HG03457 (cell line): ENCODE data around the gene PAOX.

ENCODE experiments used
- ATAC-seq: cut with Tn5 transposase; IDR thresholded peaks from one replicate; pipeline ENCODE4 v1.9.1; 2021; ENCODE audit warnings: moderate number of reproducible peaks; ENCODE audit not compliant: unreplicated experiment

PAOX gene

DNA sequence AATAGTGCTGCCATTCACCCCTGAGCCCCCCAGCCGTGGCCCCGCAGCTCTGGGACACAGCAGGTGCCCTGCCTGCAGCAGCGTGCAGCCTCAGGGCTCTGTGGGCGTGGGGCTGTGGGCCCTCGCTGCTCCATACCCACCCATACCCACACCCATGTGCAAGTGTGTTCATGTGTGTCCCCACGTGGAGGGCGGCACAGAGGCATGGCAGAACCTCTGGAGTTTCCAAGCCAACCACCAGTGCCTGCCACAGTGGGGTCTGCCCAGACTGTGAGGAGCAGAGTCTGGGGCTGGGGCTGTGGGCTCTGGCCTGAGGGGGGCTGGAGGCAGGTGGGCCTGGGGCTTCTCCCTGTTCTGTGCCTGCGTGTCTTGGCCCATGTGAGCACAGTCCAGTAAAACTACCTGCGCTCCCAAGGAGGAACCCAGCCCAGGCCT is 29.5 kb upstream of the PAOX start:
- no peak for ATAC-seq

DNA sequence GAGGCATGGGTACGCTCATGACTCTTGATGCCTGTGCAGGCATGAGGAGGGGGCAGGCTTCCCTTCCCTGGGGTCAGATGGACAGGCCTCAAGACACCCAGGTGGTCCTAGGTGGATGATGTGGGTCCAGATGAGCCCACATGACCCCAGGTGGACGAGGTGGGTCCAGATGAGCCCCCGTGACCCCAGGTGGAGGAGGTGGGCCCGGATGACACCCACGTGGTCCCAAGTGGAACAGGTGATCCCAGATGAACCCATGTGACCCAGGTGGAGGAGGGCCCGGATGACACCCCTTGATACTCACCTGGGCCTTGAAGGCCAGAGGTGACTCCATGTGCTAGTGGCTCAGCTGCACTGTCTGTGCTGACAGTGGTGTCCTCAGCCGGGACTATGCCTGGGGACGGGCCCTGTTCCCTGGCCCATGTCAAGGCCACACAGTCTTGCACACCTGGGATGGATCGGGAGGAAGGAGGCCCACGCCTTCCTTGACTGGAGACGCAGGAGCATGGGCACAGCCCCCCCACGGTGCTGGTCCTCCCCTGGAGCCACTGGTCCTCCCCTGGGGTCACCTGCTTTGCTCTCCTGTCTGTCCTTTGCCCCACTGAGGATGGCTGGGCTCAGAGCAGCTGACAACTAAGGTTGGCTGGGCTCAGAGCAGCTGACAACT is 28.6 kb upstream of the PAOX start:
- no peak for ATAC-seq

DNA sequence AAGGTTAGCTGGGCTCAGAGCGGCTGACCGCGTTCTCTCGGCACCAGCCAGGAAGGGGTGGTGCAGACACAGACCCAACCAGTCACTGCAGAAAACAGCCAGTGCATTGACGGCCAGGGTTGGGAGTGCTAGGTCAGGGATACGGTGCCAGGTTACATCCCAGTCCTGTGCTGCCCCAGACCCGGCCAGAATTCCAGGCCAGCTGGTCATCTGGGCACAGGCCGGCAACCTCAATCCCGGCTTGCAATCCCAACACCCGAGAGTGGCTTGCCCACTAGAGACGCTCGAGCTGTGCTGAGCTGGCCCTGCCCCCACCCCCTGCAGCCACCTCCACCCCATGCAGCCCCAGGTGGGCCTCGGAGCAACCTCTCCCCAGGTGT is 28.1 kb upstream of the PAOX start:
- no peak for ATAC-seq

DNA sequence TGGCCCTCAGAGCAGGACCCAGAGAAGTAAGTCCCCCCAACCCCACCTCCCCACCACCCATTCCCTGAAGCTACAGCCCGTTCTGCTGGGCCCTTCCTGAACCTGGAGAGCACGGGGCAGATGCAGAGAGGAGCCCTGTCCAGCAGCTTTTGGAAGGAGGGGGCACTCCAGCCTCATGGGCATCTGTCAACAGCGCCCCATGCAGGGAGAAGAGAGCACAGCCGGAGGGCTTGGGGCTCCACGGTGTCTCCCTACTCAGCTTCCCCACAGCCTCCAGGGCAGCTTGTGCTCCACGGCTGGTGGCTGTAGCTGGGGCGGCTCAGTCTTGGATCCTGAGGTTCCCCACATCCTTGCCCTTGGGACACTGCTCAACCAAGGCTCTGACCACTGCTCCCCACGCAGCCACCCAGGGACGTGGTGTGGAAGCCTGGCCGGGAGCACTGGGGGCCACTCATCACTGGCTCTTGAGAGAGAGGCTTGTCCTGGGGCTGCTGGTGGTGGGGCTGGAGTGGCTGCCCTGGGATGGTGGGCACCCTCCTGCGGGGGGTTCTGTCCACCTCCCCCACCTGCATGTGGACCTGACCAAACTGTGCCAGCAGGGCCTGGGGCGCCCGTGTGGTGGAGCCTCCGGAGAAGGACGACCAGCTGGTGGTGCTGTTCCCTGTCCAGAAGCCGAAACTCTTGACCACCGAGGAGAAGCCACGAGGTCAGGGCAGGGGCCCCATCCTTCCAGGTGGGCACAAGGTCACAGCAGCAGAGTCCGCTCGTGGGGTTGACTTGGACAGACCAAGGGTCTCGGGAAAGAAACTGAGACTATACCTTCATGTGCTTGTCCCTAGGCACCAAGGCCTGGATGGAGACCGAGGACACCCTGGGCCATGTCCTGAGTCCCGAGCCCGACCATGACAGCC is 27.4 kb upstream of the PAOX start:
- no peak for ATAC-seq

DNA sequence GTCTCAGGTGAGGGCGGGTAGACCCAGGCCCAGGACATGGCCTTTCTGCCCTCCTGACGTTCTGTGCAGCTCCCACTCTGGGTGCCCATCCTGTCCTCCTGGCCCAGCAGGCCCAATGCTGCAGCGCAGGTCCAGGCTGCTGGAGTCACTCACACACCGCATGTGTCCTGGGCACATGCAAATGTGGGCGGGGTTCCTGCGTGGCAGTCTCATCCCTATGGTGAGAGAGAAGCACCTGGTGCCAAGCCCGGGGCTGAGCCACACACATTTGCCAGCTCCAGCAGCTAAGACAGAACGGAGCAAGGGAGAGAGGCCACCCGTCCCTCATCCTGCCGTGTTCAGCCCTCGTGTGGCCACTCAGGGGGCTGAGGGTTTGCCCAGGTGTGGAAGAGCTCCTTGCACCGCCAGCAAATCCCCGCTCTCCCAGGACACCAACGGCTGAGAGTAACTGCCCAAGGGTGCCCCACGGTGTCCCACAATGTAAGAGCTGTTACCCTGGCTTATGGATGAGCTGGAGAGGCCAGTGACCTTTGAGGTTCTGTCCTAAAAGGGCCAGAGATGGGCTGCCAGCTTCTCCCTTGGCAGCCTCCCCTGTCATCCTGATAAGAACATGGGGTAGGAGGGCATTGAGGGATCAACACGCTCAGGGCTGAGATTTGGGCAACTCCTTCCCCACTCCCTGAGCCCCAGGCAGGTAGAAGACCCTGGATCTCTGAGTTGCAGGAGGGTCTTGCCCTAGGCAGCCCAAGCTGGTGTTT is 25.7 kb upstream of the PAOX start:
- no peak for ATAC-seq

DNA sequence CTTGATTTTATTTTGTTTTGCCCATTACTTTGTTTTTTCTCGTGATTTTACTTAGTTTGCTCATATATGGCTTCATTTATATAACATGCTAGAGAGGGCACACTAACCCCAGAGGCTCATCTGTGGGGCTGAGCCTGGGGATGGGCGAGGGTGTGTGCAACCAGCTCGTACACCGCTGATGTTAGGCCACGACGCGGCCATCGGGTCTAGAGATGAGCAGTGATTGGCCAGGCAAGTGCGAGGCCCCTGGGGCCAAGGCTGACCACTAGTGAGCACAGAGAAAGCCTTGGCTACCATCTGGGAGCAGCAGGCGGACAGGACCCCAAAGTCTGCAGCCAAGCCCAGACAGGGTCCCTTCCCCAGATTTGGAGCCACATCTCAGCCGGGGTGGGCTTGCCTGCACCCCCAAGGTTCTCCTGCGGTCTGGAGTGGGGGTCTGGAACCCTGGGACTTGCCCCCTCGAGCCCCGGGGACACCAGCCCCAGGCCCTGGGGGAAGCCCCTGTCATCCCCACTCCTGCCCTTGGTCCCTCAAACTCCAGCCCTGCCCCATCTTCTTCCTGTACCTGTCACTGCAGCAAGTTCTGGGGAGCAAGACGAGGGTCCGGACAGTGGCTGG is 25.0 kb upstream of the PAOX start:
- ATAC-seq: no peak

DNA sequence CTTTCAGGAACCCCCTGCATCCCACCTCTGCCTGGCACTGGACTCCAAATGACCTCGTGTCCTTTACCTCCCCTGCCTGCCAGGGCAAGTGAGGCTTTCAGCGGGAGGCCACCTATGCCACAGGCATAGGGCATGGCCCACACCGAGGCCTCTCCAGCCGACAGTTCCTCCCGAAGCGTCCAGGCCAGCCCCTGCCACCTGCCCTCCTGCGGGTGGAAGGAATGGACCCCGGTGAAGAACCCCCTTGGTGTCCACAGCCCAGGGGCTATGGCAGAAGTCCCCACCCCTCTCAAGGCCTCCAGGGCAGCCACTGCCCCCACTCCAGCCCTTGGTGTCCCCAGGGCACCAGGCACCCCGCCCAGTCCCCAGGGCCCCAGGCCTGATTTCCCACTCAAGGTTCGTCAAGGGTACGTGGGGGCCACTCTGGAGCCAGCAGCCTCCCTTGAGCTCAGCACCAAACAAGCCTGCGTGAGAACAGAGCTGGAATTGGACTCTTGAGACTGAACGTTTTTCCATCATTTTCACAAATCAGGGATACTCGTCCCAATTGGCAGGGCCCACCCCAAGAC is 24.3 kb upstream of the PAOX start:
- ATAC-seq: no peak

DNA sequence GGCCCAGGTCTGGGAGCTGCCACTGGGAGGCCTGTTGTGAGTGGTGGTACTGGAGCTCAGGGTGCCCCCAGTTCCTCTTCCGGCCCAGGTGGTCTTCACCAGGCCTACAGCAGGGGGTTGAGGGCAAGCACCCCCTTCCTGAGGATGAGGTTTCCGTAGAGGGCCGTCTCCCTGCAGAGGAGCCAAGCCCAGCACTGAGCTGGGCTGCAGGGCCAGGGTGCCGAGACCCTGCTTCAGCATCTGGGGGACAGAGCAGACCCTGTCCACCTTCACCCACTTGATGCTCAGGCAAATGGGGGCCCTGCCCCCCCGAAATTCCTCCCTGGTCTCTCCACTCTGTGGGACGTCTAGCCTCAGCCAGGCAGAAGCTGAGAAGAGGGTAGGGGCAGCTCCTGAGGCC is 23.8 kb upstream of the PAOX start:
- no peak for ATAC-seq

DNA sequence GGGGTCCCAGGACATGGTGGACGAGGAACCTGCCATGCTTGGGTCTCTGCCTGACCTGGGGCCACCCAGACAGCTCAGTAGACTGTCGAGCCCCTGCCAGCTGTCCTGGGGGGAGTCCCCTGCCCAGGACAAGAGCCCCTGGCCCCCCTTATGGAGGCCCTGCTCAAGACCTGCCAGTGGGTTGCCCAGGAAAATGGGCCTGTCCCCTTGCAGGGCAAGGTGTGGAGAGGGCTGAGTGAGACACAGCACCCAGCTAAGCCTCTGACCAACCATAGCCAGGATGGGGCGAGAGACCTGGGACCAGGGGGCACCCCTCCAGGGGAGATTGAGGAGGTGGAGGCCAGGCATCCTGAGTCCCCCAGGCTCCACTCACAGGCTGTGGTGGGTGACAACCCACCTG is 23.1 kb upstream of the PAOX start:
- ATAC-seq: no peak

DNA sequence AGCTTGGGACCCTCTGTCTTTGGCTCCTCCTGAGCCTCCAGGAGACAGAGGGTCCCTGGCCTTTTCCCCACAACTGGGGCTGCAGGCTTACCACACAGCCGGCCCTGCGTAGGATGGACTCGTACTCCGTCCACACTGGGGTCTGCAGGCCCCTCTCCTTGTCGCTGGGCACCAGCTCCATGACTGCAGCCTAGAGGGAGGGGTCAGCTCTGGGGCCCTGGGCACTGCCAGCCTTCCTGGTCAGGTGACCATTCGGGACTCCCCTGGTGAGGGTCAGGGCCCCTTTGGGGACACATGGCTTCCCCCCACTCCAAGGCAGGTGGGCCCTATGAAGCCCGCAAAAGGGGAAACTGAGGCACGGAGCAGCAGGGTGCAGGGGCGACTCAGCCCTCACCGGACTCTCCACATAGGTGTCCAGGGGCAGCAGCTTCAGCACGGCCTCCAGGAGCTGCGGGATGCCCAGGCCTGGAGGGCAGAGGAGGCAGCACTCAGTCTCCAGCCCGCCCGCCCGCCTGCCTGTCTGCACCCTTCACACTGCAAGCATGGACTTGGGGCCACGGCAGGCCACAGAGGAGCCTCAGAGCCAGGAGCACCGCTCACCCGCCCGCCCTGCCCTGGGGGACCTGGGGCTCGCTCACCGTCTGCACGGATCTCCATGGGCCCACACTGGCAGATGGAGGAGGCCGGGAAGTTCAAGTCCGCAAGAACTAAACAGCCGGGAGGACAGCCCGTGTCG is 22.3 kb upstream of the PAOX start:
- no peak for ATAC-seq

DNA sequence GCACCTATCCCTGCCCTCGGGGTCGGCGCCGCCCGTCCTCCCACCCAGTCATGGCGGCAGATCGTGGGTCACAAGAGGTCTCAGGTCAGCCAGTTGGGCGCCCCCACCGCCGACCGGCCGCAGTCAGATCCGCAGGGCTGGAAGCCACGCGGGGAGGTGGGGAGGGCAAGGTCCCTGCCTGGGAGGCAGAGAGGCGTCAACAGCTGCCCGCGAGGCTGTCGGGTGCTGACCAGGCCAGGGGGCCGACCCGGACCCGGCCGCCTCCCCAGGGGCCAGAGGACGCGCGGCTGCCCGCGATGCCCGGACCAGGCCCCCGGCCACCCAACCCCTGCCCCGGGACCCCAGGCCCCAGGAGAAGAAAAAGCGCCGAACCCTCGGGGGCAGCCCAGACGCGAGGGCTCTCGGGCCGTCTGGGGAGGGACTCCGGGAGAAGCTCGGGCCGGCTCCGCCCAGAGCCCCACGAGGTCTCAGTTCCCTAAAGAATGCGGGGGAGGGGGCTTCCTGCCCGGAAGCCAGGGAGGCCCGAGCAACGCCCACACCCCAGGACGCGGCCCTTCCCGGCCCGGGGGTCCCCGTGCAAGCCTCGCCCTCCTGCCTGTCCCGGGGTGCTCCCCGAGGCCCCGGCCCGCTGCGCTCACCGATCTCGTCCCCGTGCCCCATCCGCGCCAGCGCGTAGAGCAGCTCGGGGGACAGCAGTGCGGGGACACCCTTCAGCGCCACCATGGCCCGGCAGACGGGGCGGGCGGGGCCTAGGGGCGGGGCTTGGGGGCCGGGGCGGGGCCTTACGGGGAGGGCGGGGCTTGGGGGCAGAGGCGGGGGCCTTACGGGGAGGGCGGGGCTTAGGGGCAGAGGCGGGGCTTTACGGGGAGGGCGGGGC is 21.5 kb upstream of the PAOX start, which contains the start of gene FUOM:
Gene FUOM (minus strand): TSS at position 735 of the 877 bp plus-strand sequence. CDS start 12 bp downstream, at position 723.
- peak; percentile 54 for ATAC-seq

DNA sequence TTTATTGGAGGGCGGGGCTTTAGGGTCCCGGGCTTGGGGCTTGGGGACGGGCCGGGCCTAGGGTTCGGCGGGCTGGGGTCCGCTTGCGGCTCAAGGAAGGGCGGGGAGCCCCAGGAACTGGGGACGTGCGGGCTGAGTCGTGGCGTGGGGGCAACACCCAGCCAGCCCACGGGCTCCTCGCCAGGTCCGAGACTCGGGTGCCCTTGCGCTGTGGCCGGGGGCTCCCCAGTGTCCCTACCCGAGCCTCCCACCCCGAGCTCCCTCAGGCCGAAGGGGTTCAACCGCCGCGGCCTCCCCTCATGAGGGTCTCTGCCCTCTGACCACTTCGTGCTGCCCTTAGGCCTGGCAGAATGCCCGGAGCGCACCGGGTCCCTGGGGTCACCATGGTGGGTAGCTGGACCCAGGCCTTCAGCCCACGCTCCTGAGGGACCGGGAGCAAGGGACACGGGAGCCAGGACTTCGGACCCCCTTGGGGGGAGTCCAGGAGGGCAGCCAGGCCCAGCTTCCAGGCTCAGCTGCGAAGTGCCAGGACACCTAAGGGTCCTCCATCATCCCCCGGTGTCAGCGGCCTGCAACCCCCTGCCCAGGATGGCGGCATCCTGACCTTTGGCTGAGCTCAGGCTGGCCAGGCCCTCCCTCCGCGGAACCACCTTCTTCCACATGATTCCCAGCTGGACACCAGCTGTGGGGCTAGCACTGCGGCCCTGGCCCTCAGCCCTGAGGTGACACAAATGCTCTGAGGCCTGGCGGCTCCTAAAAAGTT is 20.7 kb upstream of the PAOX start:
- ATAC-seq: no peak

DNA sequence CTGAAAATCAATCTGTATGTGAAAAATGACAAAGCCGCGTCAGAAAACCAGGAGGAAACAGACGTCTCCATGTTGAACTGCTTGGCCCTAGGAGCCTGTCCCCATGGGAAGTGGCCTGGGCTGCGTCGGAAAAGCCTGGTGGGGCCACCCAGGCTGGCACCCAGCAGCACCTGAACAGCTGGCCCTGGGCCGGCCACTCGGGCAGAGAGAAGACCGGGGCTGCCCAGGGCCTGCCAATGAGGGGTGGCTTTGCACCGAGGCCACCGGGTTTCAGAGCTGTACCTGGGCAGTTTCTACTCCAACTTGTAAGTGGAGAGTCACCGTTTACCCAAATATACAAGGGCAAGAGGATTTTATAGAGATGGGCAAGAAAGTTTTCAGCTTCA is 20.1 kb upstream of the PAOX start:
- ATAC-seq: no peak

DNA sequence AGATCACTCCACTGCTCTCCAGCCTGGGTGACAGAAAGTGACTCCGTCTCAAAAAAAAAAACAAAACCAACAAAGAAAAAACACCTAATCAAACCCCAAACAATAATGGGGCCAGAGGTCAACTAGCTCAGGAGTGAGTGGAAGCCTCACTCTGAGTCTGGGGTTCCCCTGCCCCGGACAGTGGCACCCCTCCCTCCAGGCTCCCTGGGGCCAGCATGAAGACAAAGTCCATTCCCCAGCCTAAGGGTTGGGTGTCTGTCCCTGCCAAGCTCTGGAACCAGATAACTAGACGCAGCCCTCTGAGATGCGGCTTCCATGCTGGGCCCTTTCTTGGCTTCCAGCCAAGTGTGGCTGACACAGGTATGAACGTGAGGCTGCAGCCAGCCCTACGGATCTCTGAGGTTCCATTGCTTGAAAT is 19.5 kb upstream of the PAOX start:
- ATAC-seq: no peak

DNA sequence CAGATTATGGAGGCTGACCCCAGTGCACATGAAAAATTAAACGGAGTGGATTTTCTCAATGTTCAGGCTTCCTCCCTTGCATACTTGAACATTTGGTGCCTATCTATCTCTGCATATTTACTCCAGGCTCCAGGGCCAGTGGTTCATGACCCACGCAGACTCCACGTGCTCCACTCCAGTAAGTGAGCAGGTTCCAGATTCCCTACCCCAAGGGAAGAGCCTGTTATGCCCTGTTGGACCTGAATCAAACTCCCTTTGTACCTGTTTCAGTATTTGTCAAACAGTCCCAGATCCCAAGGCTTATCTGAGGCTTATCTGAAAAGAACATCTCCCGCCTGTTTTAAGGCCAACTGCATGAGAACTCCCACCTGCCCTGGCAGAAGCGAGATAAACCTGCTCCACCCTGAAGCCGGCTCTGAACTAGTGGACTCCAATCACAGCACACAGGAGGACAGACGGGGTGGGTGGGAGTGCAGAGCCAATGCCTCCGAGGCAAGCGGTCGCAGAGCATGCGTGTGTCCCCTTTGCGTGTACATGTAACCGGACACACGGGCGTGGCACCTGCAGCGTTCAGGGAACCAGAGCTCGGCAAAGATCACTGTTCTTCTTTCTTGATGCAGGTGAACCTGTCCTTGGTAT is 19.0 kb upstream of the PAOX start:
- ATAC-seq: no peak

DNA sequence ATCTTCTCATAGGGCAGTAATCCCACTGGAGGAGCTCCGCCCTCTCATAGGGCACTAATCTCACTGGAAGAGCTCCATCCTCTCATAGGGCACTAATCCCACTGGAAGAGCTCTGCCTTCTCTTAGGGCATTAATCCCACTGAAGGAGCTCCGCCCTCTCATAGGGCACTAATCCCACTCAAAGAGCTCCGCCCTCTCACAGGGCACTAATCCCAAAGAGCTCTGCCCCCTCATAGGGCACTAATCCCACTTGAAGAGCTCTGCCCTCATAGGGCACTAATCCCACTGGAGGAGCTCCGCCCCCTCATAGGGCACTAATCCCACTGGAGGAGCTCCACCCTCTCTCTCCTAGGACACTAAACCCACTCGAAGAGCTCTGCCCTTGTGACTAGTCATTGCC is 17.8 kb upstream of the PAOX start:
- ATAC-seq: no peak

DNA sequence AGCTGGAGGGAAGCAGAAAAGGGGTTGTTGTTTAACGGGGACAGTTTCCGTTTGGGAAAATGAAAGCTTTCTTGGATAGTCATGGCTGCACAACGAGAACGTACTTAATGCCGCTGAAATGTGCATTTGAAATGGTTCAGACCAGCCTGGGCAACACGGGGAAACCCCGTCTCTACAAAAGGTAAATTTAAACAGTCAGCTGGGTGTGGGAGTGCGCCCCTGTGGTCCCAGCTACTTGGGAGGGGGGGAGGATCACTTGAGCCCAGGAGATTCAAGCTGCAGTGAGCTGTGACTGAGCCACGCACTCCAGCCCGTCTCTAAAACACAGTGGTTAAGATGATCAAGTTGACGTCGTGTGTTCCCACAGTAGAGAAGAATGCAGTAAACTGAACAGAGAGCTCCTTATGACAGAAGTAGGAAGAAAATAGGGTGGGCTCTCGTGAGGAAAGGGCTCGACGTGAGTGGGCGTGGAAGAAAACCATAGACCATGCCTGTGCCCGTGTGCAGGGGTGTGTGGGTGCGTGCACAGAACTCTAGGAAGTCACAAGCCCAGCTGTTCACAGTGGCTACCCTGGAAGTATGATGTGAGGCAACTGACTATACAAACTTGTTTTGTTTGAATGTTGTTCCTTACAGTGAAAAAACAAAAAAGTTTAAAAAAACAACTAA is 17.2 kb upstream of the PAOX start:
- ATAC-seq: no peak
